Measurements from ENCODE around the gene ZDHHC18.

The ZDHHC18 gene

DNA sequence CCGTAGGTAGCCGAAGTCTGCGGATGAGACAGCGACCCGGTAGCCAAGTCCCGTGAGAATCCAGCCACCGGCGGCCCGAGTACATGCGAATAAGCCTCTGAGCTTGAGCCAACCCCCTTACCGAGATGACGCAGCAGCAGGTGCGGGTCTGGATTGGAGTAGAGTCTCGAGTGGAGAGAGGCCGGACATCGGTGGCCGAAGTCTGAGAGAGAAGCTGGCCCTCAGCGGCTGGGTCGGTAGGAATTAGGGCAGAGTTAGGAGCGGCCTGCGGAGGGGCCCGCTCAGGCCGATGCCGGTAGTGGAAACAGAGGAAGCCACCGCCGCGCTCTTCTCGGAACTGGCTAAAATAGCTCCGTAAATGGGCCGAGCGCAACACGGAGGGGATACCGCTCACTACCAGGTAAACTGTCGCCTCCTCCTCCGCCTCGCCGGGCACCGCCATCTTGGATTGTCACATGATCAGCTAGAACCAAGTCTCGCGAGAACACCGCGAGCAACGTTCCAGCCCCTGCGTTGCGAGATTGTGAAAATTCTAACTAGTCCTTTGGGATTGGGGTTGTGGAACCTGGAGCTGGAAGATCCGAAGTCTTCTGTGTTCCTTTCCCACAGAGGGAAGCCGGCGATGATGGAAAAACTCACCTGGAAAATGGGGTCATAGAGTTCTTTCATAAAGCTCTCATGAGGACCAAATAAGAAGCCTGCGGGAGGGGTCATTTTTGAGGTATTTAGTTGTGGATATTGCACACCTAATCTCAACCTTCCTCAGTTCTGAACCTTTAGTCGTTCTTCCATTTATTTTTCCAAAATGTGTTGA, 73.7 kb downstream of the ZDHHC18 start, which contains the start of gene GPATCH3:
Gene GPATCH3 (minus strand): TSS at position 467 of the 814 bp plus-strand sequence. CDS start 25 bp downstream, at position 442.
- TF ChIP-seq, protein P1, sequence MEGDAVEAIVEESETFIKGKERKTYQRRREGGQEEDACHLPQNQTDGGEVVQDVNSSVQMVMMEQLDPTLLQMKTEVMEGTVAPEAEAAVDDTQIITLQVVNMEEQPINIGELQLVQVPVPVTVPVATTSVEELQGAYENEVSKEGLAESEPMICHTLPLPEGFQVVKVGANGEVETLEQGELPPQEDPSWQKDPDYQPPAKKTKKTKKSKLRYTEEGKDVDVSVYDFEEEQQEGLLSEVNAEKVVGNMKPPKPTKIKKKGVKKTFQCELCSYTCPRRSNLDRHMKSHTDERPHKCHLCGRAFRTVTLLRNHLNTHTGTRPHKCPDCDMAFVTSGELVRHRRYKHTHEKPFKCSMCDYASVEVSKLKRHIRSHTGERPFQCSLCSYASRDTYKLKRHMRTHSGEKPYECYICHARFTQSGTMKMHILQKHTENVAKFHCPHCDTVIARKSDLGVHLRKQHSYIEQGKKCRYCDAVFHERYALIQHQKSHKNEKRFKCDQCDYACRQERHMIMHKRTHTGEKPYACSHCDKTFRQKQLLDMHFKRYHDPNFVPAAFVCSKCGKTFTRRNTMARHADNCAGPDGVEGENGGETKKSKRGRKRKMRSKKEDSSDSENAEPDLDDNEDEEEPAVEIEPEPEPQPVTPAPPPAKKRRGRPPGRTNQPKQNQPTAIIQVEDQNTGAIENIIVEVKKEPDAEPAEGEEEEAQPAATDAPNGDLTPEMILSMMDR (conservative IDR thresholded peaks at IDR 0.05): no peak
- peak within 1 kb of the TSS; percentile 83 for H3K27ac ChIP-seq

DNA sequence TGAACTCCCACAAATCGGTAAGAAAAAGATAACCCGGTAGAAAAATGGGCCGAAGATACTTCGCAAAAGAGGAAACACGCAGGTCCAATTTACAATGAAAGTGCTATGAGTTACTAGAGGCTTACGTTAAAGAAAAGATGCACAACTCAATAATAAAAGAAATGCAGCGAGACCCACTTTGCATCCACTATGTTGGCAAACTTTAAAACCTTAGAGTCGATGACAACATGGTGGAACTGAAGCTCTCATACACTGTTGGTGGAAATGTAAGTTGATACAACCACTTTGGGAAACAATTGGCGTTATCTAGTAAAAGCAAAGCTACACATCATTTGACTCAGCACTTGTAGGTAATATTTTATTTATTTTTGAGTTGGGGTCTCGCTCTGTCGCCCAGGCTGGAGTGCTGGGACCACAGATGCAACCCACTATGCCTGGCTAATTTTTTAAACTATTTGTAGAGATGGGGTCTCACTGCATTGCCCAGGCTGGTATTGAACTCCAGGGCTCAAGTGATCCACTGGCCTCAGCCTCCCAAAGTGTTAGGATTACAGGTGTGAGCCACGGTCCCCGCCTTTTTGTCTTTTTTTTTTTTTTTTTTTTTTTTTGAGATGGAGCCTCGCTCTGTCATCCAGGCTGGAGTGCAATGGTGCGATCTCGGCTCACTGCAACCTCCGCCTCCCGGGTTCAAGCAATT, 74.5 kb downstream of the ZDHHC18 start:
- peak overlapping the region; percentile 83 for H3K27ac ChIP-seq
- TF ChIP-seq, protein P1 (conservative IDR thresholded peaks at IDR 0.05): no peak
